ENCODE measurements around the gene PDCD2L.
"Not testable (repeated sequence)": the region's sequence is repeated elsewhere in the genome, so short reads cannot be mapped to it uniquely, and the experiment has no call there.

The PDCD2L gene

GRCh38 chr19:34432797-34433196 lies 28.6 kb downstream of the PDCD2L start:
- Histone ChIP-seq H3K27ac (0 out of 2 replicates have a peak overlapping the region, but pooled peaks have one; percentile 3), H3K36me3 (ENCODE audit: insufficient read depth, low read length) (peaks cover 66% of the 10 kb centered on the region)

GRCh38 chr19:34436716-34437115 lies 32.5 kb downstream of the PDCD2L start:
- no peak for TF ChIP-seq EZH2 (IDR thresholded peaks at IDR 0.05)
- TF ChIP-seq FOXP2 (optimal IDR thresholded peaks at IDR 0.05; ENCODE audit: control extremely low read depth, extremely low read length, insufficient read depth) = no peak
- TF ChIP-seq POLR2AphosphoS5 (IDR thresholded peaks at IDR 0.05; ENCODE audit: borderline replicate concordance, low read depth, low read length) = no peak
- Histone ChIP-seq H3K9me3 (ENCODE audit: low read depth, low read length) (no peaks in the 10 kb centered on the region), H3K27ac (no peak overlapping the region), H3K9ac (ENCODE audit: insufficient read length) (no peak overlapping the region), H3K4me3 (no peak overlapping the region), H3K36me3 (ENCODE audit: insufficient read depth, low read length) (peaks cover 97% of the 10 kb centered on the region)
- DNase-seq (ENCODE audit: low read depth, low spot score) = no peak

More at GRCh38 chr19:34432797-34433196, 28.6 kb downstream of the PDCD2L start:
- Histone ChIP-seq H3K9me3 (ENCODE audit: low read depth, low read length) (no peaks in the 10 kb centered on the region), H3K4me3 (no peak overlapping the region), H3K9ac (ENCODE audit: insufficient read length) (peak overlapping the region; percentile 12)
- TF ChIP-seq POLR2AphosphoS5 (IDR thresholded peaks at IDR 0.05; ENCODE audit: borderline replicate concordance, low read depth, low read length) = no peak
- no peak for TF ChIP-seq EZH2 (IDR thresholded peaks at IDR 0.05)
- TF ChIP-seq FOXP2 (optimal IDR thresholded peaks at IDR 0.05; ENCODE audit: control extremely low read depth, extremely low read length, insufficient read depth) = no peak
- no peak for DNase-seq (ENCODE audit: low read depth, low spot score)

- H3K9me3 ChIP-seq (ENCODE audit: low read depth, low read length) = no peaks in the 10 kb centered on the region
- DNase-seq (ENCODE audit: low read depth, low spot score) = no peak
- H3K27ac ChIP-seq = no peak overlapping the region
- no peak overlapping the region for H3K9ac ChIP-seq (ENCODE audit: insufficient read length)
- H3K36me3 ChIP-seq (ENCODE audit: insufficient read depth, low read length) = peaks cover 93% of the 10 kb centered on the region
- no peak overlapping the region for H3K4me3 ChIP-seq
- TF ChIP-seq FOXP2 (optimal IDR thresholded peaks at IDR 0.05; ENCODE audit: control extremely low read depth, extremely low read length, insufficient read depth) (no peak), POLR2AphosphoS5 (IDR thresholded peaks at IDR 0.05; ENCODE audit: borderline replicate concordance, low read depth, low read length) (no peak)
These were observed 44.0 kb downstream of the PDCD2L start for GRCh38 chr19:34448191-34448590.

- no peak overlapping the region for H3K4me3 ChIP-seq
- no peaks in the 10 kb centered on the region for H3K9me3 ChIP-seq (ENCODE audit: low read depth, low read length)
- peaks cover 82% of the 10 kb centered on the region for H3K36me3 ChIP-seq (ENCODE audit: insufficient read depth, low read length)
- H3K9ac ChIP-seq (ENCODE audit: insufficient read length) = no peak overlapping the region
- no peak for TF ChIP-seq POLR2AphosphoS5 (IDR thresholded peaks at IDR 0.05; ENCODE audit: borderline replicate concordance, low read depth, low read length)
- no peak for TF ChIP-seq FOXP2 (optimal IDR thresholded peaks at IDR 0.05; ENCODE audit: control extremely low read depth, extremely low read length, insufficient read depth)
- no peak for TF ChIP-seq EZH2 (IDR thresholded peaks at IDR 0.05)
- no peak overlapping the region for H3K27ac ChIP-seq
- DNase-seq (ENCODE audit: low read depth, low spot score) = no peak
These were observed 48.5 kb downstream of the PDCD2L start for GRCh38 chr19:34452723-34453122.

- TF ChIP-seq EZH2 (IDR thresholded peaks at IDR 0.05) (no peak), FOXP2 (optimal IDR thresholded peaks at IDR 0.05; ENCODE audit: control extremely low read depth, extremely low read length, insufficient read depth) (no peak), POLR2AphosphoS5 (IDR thresholded peaks at IDR 0.05; ENCODE audit: borderline replicate concordance, low read depth, low read length) (no peak)
- Histone ChIP-seq H3K27ac (no peak overlapping the region), H3K36me3 (ENCODE audit: insufficient read depth, low read length) (peaks cover 81% of the 10 kb centered on the region)
These were observed 49.9 kb downstream of the PDCD2L start for GRCh38 chr19:34454091-34454490.

GRCh38 chr19:34454685-34455084 lies 50.5 kb downstream of the PDCD2L start:
- Histone ChIP-seq H3K4me3 (no peak overlapping the region), H3K36me3 (ENCODE audit: insufficient read depth, low read length) (peaks cover 81% of the 10 kb centered on the region), H3K9ac (ENCODE audit: insufficient read length) (no peak overlapping the region), H3K27ac (no peak overlapping the region), H3K9me3 (ENCODE audit: low read depth, low read length) (no peaks in the 10 kb centered on the region)
- no peak for TF ChIP-seq FOXP2 (optimal IDR thresholded peaks at IDR 0.05; ENCODE audit: control extremely low read depth, extremely low read length, insufficient read depth)
- TF ChIP-seq POLR2AphosphoS5 (IDR thresholded peaks at IDR 0.05; ENCODE audit: borderline replicate concordance, low read depth, low read length) = no peak
- DNase-seq (ENCODE audit: low read depth, low spot score) = no peak

More at GRCh38 chr19:34454091-34454490, 49.9 kb downstream of the PDCD2L start:
- H3K9me3 ChIP-seq (ENCODE audit: low read depth, low read length) = no peaks in the 10 kb centered on the region
- H3K4me3 ChIP-seq = no peak overlapping the region
- H3K9ac ChIP-seq (ENCODE audit: insufficient read length) = no peak overlapping the region
- DNase-seq (ENCODE audit: low read depth, low spot score) = no peak

GRCh38 chr19:34455783-34456480 lies 51.7 kb downstream of the PDCD2L start:
- H3K4me3 ChIP-seq; DNase-seq (ENCODE audit: low read depth, low spot score); H3K9me3 ChIP-seq (ENCODE audit: low read depth, low read length); H3K27ac ChIP-seq; H3K9ac ChIP-seq (ENCODE audit: insufficient read length): not testable (repeated sequence)
- peaks cover 83% of the 10 kb centered on the region for H3K36me3 ChIP-seq (ENCODE audit: insufficient read depth, low read length)

- Histone ChIP-seq H3K9ac (ENCODE audit: insufficient read length) (no peak overlapping the region), H3K4me3 (no peak overlapping the region), H3K27ac (no peak overlapping the region), H3K9me3 (ENCODE audit: low read depth, low read length) (no peaks in the 10 kb centered on the region), H3K36me3 (ENCODE audit: insufficient read depth, low read length) (peaks cover 85% of the 10 kb centered on the region)
- DNase-seq (ENCODE audit: low read depth, low spot score) = no peak
- TF ChIP-seq POLR2AphosphoS5 (IDR thresholded peaks at IDR 0.05; ENCODE audit: borderline replicate concordance, low read depth, low read length) (no peak), FOXP2 (optimal IDR thresholded peaks at IDR 0.05; ENCODE audit: control extremely low read depth, extremely low read length, insufficient read depth) (no peak), EZH2 (IDR thresholded peaks at IDR 0.05) (no peak)
These were observed 53.2 kb downstream of the PDCD2L start for GRCh38 chr19:34457446-34457845.

- no peak for TF ChIP-seq FOXP2 (optimal IDR thresholded peaks at IDR 0.05; ENCODE audit: control extremely low read depth, extremely low read length, insufficient read depth)
- no peak for TF ChIP-seq EZH2 (IDR thresholded peaks at IDR 0.05)
- TF ChIP-seq POLR2AphosphoS5 (IDR thresholded peaks at IDR 0.05; ENCODE audit: borderline replicate concordance, low read depth, low read length) = no peak
- no peak overlapping the region for H3K9ac ChIP-seq (ENCODE audit: insufficient read length)
- no peak overlapping the region for H3K4me3 ChIP-seq
- no peaks in the 10 kb centered on the region for H3K9me3 ChIP-seq (ENCODE audit: low read depth, low read length)
- no peak for DNase-seq (ENCODE audit: low read depth, low spot score)
- peaks cover 85% of the 10 kb centered on the region for H3K36me3 ChIP-seq (ENCODE audit: insufficient read depth, low read length)
- no peak overlapping the region for H3K27ac ChIP-seq
These were observed 54.5 kb downstream of the PDCD2L start for GRCh38 chr19:34458677-34459076.
